ENCODE results near the gene ADGRV1.
A peak's percentile ranks its signal among the peaks of the same experiment; 100 is the strongest.
"Not testable (repeated sequence)": the region's sequence is repeated elsewhere in the genome, so short reads cannot be mapped to it uniquely, and the experiment has no call there.

ADGRV1 gene

DNA sequence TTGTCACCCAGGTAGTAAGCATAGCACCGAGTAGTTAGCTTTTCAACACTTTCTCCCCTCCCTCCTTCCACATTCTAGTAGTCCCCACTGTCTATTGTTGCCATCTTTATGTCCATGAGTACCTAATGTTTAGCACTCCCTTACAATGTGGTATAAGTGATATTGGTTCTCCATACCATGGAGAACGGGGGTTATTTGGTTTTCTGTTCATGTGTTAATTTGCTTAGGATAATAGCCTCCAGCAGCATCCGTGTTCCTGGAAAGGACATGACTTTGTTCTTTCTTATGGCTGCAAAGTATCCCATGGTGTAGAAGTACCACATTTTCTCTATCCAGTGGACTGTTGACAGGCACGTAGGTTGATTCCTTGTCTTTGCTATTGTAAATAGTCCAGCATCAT lies 353.9 kb downstream of the ADGRV1 start:
- no peak for DNase-seq

- DNase-seq: no peak
These were observed 356.8 kb downstream of the ADGRV1 start for GRCh38 chr5:90915393-90915792.

GRCh38 chr5:90916947-90917800 lies 358.6 kb downstream of the ADGRV1 start:
- DNase-seq: no peak

- DNase-seq: no peak
These were observed 359.5 kb downstream of the ADGRV1 start for GRCh38 chr5:90917928-90918668.

DNA sequence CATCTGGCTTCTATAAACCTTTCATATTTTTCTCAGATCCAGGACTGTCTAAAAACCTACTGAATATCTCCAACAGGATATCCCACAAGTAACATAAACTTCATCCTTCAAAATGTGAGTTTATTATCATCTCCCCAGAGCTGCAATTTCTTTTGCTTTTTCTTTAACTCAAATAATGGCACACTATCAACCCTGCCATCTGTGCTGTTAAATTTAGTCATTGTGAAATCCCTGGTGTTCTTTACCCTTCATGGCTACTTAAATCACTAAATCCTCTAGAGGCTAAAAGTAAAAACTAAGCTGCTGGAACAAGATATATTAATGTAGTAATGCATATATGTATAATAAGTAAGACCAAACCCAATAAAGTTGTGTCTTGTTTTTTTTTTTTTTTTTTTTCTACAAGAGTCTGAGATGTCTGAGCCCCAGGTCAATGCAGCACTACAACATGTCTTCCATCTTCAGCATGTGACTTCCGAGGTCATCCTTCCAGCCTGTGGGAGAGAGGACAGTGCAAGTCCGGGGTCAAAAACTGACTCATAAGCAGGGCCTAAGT lies 362.9 kb downstream of the ADGRV1 start:
- DNase-seq: no peak

DNA sequence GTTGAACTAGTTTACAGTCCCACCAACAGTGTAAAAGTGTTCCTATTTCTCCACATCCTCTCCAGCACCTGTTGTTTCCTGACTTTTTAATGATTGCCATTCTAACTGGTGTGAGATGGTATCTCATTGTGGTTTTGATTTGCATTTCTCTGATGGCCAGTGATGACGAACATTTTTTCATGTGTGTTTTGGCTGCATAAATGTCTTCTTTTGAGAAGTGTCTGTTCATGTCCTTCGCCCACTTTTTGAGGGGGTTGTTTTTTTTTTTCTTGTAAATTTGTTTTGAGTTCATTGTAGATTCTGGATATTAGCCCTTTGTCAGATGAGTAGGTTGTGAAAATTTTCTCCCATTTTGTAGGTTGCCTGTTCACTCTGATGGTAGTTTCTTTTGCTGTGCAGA lies 365.6 kb downstream of the ADGRV1 start:
- DNase-seq: not testable (repeated sequence)

- not testable (repeated sequence) for DNase-seq
These were observed 370.6 kb downstream of the ADGRV1 start for GRCh38 chr5:90929013-90929839.

DNA sequence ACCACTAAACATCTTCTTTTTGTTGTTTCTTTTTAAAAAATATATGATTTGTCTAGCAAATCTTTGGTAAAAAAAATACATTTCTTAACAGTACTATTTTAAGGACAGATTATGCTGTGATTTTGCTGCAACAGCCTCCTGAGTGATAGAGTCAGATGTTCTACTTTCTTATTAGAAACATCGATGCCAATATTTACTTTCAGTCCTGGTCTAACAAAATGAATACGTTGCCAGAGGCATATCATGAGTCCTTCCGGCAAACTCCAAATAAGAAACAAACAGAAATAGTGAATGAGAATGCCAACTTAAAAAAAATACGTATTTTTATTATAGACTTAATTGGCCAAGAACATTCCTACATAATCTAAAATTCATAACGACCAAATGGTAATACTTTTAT lies 371.5 kb downstream of the ADGRV1 start:
- no peak for DNase-seq

DNA sequence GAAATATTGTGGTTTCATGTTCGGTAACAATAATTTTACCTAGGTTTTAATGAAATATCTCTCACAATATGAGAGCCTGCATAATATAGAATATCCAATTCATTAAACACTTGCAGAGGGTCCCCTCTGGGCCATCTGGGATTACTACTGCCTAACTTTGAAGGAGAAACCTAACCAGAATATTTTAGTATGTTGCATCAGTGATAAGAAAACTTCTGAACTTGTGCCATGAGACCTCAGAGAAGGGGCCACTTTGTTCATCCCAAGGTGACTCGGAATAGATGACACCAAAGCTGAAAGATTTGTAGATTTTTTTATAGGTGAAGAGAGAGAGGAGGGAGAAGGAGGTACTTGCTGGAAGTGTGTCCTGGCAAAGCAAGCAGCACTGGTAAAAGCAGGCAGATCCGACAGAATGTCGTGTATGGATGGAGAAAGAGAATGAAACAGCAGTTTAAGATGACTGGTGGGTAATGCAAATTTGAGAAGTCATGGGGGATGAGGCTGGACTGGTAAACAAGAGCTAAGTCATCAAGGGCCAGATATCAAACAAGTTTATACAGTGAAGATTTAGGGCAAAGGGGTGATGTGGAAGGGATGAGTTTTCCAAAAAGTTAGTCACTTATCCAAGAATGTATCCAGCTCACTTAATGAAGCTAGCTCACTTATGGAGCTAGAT lies 372.3 kb downstream of the ADGRV1 start:
- no peak for DNase-seq

DNA sequence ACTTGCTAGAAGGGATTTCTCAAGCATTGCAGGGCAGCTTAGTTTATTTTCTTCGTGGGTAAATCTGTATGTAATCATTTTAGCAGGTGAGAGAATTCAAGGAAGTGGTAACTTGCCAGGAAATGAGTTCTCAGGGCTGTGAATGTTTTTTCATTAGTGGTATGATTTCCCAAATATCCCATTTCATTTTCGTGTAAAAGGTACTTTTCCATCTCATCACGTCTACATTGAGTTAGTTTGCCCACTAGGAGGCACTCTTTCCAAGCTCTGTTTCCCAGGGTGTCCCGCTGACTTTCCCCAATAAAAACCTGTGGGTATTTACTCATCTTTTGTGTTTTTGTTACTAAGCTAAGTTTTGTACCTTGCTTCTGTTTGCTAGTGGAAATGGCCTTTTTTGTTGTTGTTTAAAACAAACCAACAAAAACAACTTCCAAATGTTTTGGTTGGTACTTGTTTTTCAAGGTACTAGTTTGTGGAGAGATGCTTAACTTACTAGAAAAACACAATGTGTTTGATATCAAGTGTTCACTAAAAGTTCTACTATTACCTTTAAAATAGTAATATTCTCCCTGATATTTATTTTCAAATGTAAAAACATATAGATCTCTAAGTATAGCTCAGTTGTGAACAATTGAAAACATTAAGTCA lies 373.6 kb downstream of the ADGRV1 start:
- DNase-seq: peak; percentile 46

DNA sequence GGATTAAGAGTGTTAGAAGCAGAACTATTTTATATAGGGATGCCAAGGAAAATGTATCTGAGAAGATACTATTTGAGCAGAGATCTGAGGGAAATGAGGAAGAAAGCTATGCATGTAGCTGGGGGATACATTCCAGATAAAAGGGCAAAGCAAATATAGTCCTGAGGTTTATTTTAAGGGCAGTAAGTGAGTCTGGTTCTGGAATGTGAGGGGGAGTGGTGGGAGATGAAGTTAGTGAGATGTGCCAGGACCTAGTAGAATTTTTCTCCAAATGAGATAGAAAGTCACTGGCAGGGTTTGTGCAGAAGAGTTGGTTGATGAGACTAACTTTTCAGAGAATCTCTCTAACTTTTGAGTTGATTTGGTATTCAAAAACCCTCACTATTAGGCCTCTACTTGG lies 374.7 kb downstream of the ADGRV1 start:
- no peak for DNase-seq

DNA sequence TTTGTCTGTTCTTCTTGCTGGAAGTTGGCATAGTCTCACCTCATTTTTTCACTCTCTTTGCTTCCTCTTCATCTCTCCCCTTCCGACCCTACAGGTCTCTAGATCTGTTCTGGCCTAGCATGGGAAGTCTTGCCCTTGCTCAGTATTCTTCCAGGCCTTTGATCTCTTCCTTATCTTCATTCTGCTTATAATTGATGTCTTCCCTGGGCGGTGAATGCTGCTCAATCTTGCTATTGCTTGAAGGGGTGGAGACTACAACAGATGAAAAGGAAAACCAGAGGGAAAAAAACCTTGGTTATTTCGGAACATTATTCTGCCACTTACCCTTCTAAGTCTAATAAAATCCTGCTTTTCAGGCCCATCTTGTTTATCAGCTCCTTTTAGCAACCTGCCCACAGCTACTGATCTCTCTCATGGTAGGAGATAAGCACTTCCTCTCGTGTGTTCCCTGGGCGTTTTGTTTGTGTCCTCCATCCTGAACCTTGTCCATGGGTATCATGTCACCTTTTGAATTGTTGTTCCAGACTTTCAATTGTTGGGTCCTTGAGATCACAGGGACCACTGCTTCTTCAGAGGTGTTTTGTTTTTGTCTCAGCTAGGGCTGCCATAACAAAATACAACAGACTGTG lies 375.6 kb downstream of the ADGRV1 start:
- DNase-seq: no peak

GRCh38 chr5:90934738-90935137 lies 376.1 kb downstream of the ADGRV1 start:
- no peak for DNase-seq

DNA sequence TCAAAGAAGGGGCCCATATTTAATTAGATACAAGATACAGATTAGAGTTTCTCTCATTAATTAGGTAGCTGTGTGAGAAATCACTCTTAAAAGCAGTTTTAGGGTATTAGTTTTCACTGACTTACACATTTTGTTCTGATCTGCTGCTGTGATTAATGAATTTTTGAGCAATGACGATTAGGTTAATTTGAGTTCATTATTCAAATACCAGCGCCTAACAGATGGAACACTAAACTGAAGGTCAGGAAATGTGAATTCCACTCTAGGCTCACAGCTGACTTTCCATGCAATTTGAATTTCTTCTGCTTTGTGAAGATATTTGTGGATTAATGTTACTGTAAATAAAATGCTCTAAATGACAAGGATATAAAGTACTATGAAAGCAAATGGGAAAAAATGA lies 380.6 kb downstream of the ADGRV1 start:
- DNase-seq: no peak

DNA sequence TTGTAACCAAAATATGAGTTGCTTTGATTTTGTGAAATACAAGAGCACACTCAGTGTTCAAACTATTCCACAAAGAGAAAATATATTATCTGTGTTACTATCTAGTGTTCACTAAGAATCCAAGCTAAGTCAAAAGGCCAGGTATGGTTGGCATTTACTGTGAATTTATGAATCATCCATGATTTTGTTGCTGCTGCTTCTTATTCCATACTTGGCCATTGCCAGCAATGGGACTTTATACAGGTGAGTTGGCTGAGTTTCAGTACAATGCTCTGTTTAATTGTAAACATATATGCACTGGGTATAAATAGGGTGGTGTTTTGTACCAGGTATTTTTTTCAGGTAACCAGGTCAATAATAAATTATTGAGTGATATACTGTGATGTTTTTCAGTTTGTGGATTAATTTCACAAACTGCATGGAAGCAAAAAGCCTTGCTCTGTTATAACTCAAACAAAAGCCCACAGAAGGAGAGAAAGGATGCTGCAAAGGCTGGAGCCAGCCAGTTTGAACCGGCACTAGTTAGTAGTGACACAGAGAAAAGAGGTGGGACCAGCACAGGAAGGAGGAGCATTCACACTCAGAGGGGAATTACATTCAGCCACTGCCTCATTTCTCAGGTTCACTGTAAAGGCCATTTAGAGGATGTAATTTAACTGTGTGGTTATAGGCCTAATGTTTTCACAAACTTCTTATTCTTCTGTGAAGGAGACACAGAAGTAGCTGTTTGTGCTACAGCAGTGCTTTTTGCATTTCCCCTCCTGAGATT lies 381.8 kb downstream of the ADGRV1 start:
- DNase-seq: peak; percentile 59

DNA sequence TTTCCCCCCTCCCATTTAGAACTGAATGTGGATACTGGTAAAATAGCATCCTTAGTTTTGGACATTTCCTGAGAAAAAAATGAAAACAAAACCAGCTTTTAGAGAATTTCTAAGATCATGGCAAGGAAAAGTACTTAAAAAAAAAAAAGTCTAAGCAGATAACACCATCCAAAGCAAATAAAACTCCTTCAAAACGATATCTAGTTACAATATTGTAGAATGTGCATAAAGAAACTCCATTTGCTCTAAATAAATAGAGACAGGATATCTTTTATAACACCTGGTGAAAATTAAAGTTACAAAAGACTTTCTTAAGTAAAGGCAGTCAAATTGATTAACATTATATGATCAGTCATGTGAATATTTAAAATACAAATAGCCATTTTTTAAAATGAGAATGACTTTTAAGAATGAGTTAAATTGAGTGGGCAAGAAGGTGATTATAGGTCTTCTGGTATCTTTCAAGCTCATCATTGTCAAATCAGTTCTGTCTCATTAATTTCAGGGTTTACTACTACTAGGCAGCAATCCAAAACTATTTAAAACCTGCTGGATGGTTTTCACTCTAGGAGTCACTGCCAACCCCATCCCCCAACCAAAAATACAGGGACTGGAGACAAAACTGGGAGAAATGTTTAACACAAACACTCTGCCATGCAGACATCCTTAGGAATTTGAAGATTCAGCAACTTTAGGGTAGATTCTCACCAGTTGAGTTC lies 382.6 kb downstream of the ADGRV1 start:
- no peak for DNase-seq

DNA sequence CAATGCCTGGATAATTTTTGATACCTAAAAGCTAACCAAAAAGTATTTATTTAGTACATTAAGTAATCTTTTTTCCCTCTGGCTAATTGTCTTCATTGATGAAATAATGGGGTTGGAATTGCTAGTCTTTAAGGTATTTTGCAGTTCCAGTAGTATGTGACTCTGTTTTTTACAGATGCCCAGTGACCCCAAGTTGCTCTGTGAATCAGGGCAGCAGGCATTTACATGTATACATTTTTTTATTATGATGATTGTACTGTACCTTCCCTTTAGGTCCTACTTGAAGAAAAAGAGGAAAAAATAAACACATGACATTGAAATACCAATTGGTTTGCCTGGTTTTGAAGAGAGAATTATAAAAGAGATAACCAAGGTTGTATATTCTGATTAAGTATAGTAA lies 385.5 kb downstream of the ADGRV1 start:
- DNase-seq: no peak

DNA sequence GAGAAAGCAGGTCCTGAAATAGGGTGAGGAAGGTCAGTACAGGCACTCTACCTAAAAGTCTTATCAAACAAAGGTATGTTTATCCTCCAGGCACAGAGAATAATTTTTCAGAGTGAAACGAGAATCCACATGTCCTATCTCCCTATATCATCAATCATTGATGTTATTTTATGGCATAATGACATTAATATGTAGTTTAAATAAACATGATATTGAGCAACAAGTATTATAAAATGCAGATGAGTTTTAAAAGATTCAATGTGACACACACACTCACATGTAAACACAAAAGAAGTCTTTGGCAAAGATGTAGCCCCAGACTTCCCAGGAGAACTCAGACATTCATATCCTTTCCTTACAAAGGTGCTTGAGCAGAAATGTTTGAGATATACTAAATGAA lies 389.1 kb downstream of the ADGRV1 start:
- no peak for DNase-seq

GRCh38 chr5:90948969-90949368 lies 390.4 kb downstream of the ADGRV1 start:
- DNase-seq: no peak
